Tibial artery (tissue), 4 donors: ENCODE data around the gene ZNF138.
A peak's percentile ranks its signal among the peaks of the same experiment; 100 is the strongest.

ENCODE experiments used
- DNase-seq, 2 donors: peaks; one replicate each; pipeline ENCODE4 v3.0.0-alpha.2; 2019
- H3K27ac ChIP-seq, 2 donors: fragments of 200-600 bp; sonication (generic) in 1 of 2; 1 replicate in 1 of 2; 2 replicates in 1 of 2; pipeline ENCODE4 v1.5.1; 2018 to 2019; ENCODE audit warnings: mild to moderate bottlenecking in 1 of 2
- H3K27me3 ChIP-seq, 2 donors: fragments of 200-600 bp; sonication (generic) in 1 of 2; one replicate each; pipeline versions ENCODE4 v1.5.1 to v1.6.0; 2016 to 2019
- H3K36me3 ChIP-seq, 3 donors: fragments of 200-600 bp; sonication (generic) in 2 of 3; one replicate each; pipeline ENCODE4 v1.5.1; 2016 to 2019; ENCODE audit warnings: mild to moderate bottlenecking in 2 of 3
- H3K4me1 ChIP-seq, 4 donors: fragments of 200-600 bp; sonication (generic) in 2 of 4; 1 replicate in 3 of 4; 2 replicates in 1 of 4; pipeline ENCODE4 v1.5.1; 2016 to 2019
- H3K4me3 ChIP-seq, 2 donors: fragments of 200-600 bp; sonication (generic) in 1 of 2; 1 replicate in 1 of 2; 2 replicates in 1 of 2; pipeline ENCODE4 v1.5.1; 2018 to 2019; ENCODE audit warnings: mild to moderate bottlenecking in 2 of 2
- H3K9me3 ChIP-seq, 3 donors: fragments of 200-600 bp; sonication (generic) in 1 of 3; one replicate each; pipeline ENCODE4 v1.5.1; 2016 to 2019
- CTCF ChIP-seq, 2 experiments: fragments of 200-600 bp in 1 of 2; fragments of 450-650 bp in 1 of 2; IDR thresholded peaks; one replicate each; pipeline ENCODE4 v1.5.1; 2017 to 2019; ENCODE audit warnings: antibody characterized with exemption in 2 of 2, mild to moderate bottlenecking in 1 of 2, moderate library complexity in 1 of 2
- intact Hi-C: fragments of 100-400 bp; cut with DNase I; formaldehyde crosslinking; loops from one replicate; pipeline ENCODE4 v1.15.0; 2023; ENCODE audit warnings: low total_unique reads

Gene ZNF138

GRCh38 chr7:64874114-64874513 lies 79.9 kb downstream of the ZNF138 start:
- Histone ChIP-seq H3K9me3 (no peaks in the 10 kb centered on the region), H3K27ac (no peak overlapping the region), H3K4me1 (peaks cover 0 to 8% (median 2%) of the 10 kb centered on the region in 4 donors), H3K36me3 (no peaks in the 10 kb centered on the region), H3K27me3 (peaks cover 0 to 6% of the 10 kb centered on the region in 2 donors), H3K4me3 (no peak overlapping the region)
- no peak for DNase-seq
- TF ChIP-seq CTCF (IDR thresholded peaks at IDR 0.05) = no peak
- intact Hi-C loops = no loop called here

GRCh38 chr7:64874562-64875250 lies 80.5 kb downstream of the ZNF138 start:
- Histone ChIP-seq H3K4me3 (no peak overlapping the region), H3K36me3 (no peaks in the 10 kb centered on the region), H3K27ac (no peak overlapping the region), H3K4me1 (peaks cover 0 to 8% (median 2%) of the 10 kb centered on the region in 4 donors), H3K27me3 (peaks cover 0 to 6% of the 10 kb centered on the region in 2 donors), H3K9me3 (no peaks in the 10 kb centered on the region)
- intact Hi-C loops = no loop called here
- no peak for TF ChIP-seq CTCF (IDR thresholded peaks at IDR 0.05)
- peak in 1 of 2 donors; percentile 42 for DNase-seq

- Histone ChIP-seq H3K27me3 (peaks cover 0 to 3% of the 10 kb centered on the region in 2 donors), H3K27ac (no peak overlapping the region), H3K36me3 (no peaks in the 10 kb centered on the region), H3K9me3 (no peaks in the 10 kb centered on the region), H3K4me3 (no peak overlapping the region), H3K4me1 (peaks cover 0 to 8% (median 2%) of the 10 kb centered on the region in 4 donors)
- intact Hi-C loops = no loop called here
- DNase-seq = peak in 1 of 2 donors; percentile 41
- no peak for TF ChIP-seq CTCF (IDR thresholded peaks at IDR 0.05)
These were observed 81.0 kb downstream of the ZNF138 start for GRCh38 chr7:64875258-64875657.

GRCh38 chr7:64875658-64876406 lies 81.6 kb downstream of the ZNF138 start:
- intact Hi-C loops = no loop called here
- Histone ChIP-seq H3K4me1 (peaks cover 0 to 8% (median 2%) of the 10 kb centered on the region in 4 donors), H3K36me3 (no peaks in the 10 kb centered on the region), H3K27ac (no peak overlapping the region), H3K27me3 (peaks cover 0 to 3% of the 10 kb centered on the region in 2 donors), H3K9me3 (no peaks in the 10 kb centered on the region), H3K4me3 (no peak overlapping the region)
- TF ChIP-seq CTCF (IDR thresholded peaks at IDR 0.05) = no peak
- DNase-seq = no peak

- peak in 1 of 2 donors; percentile 70 for DNase-seq
- H3K9me3 ChIP-seq = no peaks in the 10 kb centered on the region
- peak overlapping the region; percentile 20 to 40 for H3K4me3 ChIP-seq
- H3K27me3 ChIP-seq = peaks cover 0 to 3% of the 10 kb centered on the region in 2 donors
- H3K4me1 ChIP-seq = peaks cover 0 to 15% (median 6%) of the 10 kb centered on the region in 4 donors
- H3K36me3 ChIP-seq = no peaks in the 10 kb centered on the region
- no peak for TF ChIP-seq CTCF (IDR thresholded peaks at IDR 0.05)
- intact Hi-C loops = no loop called here
- H3K27ac ChIP-seq = no peak overlapping the region
These were observed 82.8 kb downstream of the ZNF138 start for GRCh38 chr7:64876792-64877713.
